OCI-M2 (cell line): ENCODE results near the gene LRRFIP1.

Source experiments
- DNase-seq: peaks from one replicate; lab custom pipeline; 2025; ENCODE audit not compliant: unreplicated experiment; lab: John Stamatoyannopoulos, UW

Gene LRRFIP1

DNA sequence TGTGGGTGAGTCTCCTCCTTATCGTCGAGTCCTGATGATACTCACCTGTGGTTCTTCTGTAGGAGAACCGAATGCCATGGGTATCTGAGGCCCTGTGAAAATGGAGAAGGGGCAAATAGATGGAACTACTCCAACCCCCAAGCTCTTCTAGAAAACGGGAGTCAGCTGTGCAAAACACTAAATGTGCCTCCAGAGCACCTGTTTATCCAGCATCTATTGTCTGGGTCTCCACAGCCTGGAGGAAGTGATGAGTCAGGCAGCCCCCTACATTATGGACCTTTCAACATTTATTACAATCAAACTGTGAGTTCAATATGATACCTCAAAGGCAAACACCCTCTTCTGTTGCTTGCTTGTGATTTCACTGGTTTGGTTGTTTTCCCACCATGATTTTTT is 9.8 kb upstream of the LRRFIP1 start:
- DNase-seq = no peak

DNA sequence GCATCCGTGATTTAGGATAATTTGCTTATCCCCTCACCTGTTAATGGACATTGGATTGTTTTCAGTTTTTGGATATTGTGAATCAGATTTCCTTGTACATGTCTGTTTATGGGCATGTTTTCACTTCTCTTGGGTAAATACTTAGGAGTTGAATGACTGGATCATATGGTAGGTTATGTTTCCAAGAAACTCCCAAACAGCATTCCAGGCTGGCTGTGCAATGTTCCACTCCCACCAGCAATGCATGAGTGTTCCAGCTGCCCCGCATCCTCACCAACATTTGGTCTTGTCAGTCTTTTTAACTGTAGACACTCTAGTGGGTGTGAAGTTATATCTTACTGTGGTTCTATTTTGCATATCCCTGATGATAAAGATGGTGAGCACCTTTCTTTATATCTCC is 8.9 kb upstream of the LRRFIP1 start:
- no peak for DNase-seq

DNA sequence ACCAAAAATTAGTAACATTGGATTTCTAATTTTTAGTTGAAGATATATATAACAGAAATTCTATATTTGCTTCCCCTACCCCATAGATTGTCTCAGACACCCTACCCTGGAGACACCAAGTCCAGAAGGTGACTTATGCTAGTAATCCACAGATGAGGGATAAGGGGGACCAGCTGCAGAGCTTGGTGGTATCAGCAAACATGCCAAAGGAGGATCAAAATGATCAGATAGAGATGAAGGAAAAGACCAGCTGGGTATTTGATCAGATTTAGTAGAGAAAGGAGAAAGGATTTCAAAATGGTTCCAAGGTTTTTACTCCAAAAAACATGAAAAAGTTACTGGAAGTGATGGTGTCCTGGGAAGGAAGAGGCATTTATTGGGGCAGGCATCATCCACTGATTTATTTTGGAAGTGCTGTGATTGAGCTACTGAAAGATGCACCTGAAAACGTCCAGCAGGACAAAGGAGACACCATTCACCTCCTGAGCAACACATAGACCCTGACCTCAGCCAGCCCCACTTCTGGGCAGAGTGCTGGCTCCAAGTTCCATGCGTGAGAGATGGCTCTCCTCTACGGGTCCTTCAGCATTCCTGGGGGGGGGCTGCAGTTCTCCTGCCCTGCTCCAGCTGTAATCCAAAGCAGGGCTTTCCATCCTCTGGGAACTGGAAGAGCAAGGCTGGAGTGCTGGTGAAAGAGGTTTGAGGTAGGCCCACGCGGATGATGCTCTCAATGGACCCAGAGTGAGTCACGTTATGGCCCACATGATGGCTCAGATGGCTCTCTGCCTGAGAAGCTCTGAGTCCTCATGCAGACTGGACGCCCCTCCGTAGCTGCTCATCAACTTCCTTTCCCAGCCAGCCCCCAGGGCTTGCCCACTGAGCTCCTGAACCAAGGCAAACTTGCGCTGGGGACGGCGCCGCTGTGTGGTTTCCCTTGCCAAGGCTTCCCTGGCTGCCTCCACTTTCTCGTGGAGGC is 3.7 kb upstream of the LRRFIP1 start:
- no peak for DNase-seq

DNA sequence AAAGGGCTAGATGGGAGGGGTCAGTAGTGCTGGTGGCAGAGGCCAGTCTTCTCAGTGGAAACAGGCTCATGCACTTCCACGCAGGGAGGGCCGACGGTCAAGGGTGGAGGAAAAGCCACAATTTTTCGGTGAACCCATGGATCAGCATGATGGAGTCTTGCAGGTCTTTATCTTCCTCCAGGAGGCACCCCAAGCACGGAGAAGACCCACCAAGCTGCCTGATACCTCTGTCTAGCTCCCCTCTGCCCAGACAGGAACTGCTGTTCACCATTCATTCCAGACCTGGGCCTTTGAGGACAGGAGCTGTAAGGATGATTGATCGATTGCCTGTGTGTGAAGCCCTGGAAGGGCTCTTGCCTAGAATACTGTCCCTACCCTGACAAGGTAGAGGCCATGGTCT is 2.8 kb upstream of the LRRFIP1 start:
- DNase-seq = no peak

DNA sequence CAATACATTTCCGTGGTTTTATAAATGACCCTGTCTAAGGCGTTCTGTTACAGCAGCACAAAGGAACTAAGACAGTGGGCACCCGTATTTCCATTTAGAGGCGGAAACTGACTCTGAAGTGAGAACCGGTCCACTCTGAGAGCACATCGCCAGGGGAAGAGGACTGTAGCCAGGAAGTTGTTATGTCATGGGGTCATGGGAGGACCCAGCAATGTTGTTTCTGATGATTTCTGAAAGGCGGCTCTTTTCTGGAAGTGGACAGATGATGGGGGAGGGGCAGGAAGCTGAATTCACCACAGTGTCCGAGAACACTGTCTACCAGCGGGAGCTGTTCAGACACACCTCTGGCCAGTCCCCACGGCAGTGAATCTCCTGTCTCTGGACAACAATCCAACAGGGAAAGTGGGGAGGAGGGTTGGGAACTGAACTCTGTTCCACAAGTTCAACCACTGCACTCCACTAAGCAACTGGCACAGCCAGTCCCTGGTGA is 2.1 kb upstream of the LRRFIP1 start:
- DNase-seq = no peak

DNA sequence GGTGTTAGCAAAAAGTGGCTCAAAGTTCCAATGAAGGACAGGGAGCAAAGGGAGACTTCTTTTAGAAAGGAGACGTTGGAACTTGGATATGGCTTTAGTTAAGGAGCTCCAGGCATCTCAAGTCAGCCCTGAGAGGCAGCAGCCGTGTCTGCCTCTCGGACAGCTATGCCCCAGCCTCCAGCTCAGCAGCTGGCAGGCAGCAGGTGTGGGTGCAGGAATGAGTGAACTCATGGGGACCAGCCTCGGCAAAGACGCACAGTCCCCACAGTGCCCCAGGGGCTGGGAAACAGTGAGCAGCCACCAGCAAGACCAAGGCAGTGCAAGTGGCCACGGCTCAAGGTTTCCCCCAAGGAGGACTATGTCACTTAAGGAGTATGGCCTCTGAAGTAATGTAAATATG is 1.6 kb upstream of the LRRFIP1 start:
- no peak for DNase-seq

DNA sequence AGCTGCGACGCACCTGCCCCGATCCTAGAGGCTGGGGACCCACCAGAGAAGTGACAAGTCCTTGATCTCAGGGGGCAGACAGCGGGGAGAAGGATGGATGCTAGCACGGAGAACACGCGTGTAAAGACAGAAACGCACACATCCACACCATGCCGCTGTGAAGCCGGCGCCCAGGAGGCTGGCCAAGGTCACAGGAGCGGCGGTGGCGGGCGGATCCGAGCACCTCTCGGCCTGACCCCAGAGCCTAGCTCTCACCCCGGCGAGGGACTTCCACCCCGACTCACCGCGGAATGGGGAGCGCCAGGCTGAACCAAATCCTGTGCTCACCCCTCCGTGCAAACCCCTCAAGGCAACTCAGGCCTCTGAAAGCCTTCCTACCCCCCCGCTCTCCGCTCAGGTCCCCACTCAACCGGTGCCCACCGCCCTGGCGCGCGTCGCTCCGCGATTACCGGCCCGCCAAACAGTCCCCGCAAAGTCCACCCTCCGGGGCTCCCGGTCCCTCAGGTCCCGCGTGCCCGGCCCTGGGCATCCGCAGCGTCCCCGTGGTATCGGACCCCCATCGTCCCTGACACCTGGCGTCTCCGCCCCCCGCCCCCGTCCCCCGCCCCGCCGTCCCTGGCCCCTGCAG is 460 bp upstream of the LRRFIP1 start:
- no peak for DNase-seq

DNA sequence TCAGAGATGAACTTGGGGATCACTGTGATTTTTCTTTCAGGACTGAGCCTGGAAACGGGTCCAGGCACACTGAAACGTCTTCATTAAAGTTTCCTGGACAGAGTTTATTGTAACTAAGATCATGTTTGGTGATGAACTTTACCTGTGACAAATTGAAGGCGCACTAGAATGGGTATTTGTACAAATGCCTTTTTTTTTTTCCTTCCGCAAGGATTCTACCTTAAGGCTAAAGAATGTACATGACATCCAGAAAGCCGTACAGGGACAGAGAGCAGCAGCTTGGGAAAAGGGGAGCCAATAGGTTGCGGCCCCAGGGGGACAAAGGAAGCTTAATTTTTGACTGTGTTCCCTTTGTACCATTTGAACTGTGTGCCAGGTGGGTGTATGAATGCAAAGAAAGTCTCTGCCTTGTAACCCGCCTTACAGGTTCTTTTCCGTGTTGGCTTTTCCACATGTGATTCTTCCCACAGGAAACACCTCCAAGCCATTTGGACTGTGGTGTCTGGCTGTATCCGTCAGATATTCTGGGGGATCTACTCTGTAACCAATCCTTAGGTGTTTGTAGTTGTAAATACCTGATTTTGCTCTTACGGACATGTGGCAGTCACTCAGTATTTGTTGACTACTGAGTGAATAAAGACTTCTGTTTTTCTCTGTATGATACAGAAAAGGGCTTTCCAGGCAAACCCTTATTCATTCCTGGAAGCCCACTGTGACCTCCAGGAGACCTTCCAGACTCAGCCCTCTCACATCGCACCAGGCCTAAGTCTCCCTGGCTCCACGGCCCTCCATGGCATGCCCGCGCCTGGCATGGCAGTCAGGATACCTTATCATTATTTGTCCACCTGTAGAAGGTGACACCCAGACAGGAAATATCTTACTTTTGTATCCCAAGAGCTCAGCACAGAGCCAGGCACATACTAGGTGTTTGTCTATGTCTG is 1.1 kb downstream of the LRRFIP1 start:
- no peak for DNase-seq

DNA sequence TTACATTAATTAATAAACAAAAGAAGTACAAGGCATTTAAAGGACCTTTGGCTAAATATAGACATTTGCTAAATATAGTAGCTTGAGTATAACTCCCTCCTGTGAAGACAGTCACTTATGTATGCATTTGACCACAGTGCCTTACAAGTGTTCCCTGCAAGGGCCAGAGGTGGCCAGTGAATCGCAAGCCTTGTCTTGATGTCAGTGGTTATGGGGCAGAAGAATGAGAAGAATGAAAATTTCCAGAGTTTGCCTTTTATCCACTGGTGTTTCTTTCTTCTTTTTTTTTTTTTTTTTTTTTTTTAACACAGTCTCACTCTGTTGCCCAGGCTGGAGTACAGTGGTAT is 1.8 kb downstream of the LRRFIP1 start:
- DNase-seq = no peak

DNA sequence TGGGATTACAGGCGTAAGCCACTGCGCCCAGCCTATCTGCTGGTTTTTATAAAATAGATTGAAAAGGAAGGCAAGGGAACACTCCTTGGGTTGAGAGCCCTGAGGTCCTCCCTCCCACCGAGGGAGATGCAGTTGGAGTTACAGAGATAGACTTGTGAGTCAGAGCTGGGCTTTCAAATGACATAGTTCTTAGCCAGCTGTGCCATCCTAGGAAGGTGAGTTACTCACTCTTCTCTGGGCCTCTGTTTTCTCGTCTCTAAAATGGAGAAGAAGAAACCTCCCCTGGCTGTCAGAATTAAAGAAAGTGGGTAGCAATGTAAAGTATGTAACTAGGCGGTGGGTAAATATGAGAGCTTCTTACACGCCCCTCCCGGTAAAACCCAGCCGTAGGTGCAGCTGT is 2.4 kb downstream of the LRRFIP1 start:
- DNase-seq = no peak

DNA sequence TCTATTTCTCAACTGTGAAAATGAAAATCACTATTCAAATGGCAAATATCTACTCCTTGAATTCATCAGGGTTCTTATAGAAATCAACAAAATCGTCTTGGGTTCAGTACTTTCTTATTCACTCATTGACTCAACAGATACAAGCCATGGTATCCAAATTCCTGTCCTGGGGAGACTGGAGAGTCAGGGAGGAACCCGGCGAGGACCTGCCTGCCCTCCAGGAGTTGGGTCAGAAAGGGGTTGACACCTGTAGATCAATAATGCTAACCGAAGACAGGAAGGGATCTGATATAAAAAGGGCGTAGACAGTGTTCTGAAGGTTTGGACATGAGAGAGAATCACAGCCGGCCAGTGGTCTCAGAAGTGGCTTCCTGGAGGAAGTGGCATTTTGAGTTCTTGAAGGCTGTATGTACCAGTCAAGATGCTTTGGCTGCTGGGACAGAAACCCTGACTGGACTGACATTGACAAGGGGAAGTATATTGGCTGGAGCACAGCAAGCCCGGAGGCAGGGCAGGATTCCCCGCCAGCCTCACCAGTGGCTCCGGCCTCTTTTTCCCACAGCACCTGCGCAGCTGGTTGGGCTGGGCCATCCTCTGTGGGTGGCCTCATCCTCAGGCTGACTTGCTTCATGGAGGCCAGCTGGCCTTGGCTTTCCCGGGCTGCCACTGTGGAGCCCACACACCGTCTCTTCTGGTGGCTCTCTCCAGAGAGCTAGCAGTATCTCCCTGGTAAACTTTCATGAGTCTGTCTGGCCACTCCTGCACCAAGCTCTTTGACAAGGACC is 3.0 kb downstream of the LRRFIP1 start:
- DNase-seq = no peak

DNA sequence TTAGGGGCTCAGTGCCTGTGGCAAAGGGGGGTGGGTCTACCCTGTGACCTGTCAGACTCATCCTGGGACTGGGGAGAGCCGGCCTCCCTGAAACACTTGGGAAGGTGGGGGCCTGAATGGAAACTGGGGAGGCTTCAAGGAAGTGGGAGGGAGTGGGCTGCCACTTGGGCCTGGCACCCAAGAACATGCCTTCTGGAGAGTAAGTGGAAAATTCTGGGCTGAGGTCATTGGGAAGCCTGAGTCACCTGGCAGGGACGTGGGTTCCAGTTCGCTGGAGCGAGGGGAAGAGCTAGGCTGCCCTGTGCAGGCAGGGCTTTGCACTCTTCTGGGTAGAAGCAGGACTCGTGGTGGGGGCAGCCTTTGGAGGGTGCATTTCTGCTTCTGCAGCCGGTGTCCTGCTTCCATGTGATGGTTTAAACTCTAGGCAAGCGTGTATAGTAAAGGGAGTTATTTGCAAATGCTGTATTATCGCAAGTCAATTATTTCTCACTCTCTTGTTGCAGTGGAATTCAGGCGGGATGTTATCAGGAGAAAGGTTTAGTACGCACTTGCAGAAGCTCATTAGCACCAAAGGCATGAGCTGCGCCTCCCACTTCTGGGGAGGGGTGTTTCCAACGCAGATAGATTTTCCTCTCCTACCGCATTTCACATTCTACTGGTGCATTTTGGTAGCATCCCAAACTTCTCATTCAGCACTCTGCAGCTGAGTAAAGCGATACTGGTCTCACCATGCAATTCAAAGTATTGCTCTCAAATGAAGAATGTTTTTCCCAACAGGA is 3.8 kb downstream of the LRRFIP1 start:
- DNase-seq = no peak

DNA sequence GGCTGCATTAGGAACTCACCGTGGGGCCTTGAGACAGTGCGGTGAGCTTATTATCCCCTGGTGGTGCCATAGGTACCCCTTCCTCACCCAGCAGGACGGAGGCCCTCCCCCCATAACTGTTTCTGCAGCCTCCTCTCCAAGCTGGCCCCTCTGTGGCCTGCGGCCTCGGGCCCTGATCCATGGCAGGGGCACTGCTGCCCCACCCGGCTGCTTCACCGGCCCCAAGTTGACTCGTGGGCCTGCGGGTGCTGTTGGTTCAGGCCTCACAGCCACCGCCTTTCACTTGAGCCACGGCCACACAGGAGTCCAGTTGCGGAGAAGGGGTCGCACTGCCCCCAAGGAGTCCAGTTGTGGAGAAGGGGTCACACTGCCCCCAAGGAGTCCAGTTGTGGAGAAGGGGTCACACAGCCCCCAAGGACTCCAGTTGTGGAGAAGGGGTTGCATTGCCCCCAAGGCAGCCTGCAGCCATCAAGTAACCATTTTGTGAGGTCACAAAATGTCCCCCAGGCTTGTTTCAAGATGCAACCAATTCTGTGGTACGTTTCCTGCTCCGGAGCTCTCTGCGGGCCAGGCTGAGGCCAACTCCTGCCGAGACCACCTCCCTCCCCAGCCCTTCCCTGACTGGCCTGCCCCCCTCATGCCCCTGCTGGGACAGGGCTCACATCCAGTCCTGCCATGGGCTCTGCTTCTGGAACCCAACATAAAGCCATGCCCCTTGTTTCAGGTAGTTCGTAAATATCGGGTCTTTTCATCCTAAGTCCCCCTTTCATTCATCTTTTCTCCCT is 4.6 kb downstream of the LRRFIP1 start:
- DNase-seq = no peak

DNA sequence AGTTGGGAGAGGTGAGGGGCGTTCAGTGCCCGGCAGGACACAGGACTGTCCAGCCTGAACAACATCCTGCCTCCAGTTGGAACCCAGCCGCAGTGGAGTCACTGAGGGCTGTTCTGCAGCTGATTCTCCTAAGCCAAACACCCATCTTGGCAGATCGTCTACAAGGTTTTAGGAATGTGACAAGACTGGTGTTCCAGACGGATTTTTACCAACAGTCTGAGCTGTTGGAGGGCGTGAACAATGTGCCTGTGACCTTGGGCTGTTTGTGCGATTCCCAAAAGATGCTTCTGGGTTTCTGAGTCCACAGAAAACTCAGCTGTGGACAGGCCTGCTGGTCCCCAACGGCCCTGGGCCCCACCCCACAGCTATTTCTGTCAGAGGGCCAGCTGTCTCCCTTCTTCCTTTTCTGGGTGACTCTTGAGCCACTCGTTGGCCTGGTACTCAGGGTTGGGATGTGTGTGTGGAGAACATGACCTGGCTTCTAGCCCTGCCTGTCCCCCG is 5.7 kb downstream of the LRRFIP1 start:
- DNase-seq = no peak

DNA sequence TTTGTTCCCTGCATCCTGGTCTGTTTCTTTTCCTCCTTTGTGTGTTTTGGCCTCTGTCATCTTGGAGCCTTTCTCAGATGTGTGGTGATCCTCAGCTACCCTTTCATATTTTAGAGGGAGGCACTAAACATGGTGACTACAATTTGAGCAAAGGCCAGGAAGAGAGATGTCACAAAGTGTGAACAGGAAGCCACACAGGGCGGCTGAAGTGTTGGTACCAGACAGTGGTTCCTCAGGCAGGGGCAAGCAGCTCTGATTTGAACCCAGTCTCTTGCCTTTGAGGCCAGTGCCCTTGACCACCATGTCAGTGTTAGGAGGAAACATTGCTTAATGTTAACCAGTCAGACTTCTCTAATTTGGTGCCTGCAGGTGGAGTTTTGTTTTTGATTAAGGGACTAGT is 9.2 kb downstream of the LRRFIP1 start:
- DNase-seq = no peak

DNA sequence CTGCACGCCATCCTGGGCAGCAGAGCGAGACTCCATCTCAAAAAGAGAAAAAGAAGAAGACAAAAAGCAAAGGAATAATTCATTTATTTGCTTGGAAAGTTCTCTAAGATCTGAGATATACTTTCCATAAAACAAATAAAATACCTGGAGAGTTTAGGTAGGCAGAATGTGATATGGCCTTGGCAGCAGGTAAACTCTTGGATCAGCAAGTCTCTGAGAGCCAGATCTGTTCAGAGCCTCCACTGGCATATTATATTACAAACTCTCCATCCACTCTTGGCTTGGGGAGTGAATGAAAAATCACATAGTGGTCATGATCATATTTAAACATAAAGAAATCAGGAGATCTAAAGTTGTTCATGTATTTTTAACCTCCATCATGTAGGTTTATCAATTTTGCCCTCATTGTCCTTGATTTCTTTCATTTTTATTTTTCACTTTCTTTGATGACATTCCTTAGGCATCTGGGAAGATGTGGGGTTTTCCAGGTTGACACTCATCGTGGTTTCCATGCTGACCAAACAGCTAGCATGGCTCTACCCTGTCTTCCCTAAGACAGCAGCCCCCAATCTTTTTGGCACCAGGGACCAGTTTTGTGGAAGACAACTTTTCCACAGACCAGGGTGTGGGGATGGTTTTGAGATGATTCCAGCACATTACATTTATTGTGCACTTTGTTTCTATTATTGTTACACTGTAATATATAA is 10.2 kb downstream of the LRRFIP1 start:
- DNase-seq = no peak

DNA sequence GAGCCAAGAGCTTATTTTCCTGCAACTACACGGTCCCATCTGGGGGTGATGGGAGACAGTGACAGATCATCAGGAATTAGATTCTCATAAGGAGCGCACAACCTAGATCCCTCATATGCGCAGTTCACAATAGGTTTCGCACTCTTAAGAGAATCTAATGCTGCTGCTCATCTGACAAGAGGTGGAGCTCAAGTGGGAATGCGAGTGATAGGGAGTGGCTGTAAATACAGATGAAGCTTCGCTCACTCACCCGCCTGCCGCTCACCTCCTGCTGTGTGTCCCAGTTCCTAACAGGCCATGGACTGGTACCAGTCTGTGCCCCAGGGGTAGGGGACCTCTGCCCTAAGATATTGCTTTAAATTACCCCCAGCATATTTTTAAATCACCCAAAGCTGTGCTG is 10.8 kb downstream of the LRRFIP1 start:
- no peak for DNase-seq
